ENCODE results near the gene PLCH1.

GRCh38 chr3:155747286-155747945 is 2.5 kb upstream of the PLCH1 start:
- TF ChIP-seq POLR2AphosphoS5 (IDR thresholded peaks at IDR 0.05; ENCODE audit: low read depth, low read length): no peak
- no peak for TF ChIP-seq TAF1 (IDR thresholded peaks at IDR 0.05; ENCODE audit: low read depth, low read length)

Data from GM12891 (cell line).